HEK293 (cell line): ENCODE data around the gene RGS9BP.

Source experiments
- CTCF ChIA-PET: fragments of 350-600 bp; formaldehyde crosslinking; extraction: SDS; loops from one replicate; lab custom pipeline; 2021; ENCODE audit warnings: antibody characterized with exemption; lab: Yijun Ruan, JAX
- POLR2A ChIA-PET: fragments of 300-600 bp; formaldehyde crosslinking; extraction: SDS; loops from one replicate; lab custom pipeline; 2020; ENCODE audit warnings: antibody characterized with exemption, inconsistent platforms; lab: Yijun Ruan, JAX
- H3K27ac ChIP-seq: fragments of 200-500 bp; sonication (Bioruptor generic); 2 replicates; pipeline ENCODE4 v1.5.1; 2014; ENCODE audit warnings: low read depth, low read length, control low read depth, inconsistent platforms; ENCODE audit errors: extremely low read depth
- H3K36me3 ChIP-seq, 2 experiments: fragments of 200-500 bp in 1 of 2; sonication (Bioruptor generic) in 1 of 2; 1 replicate in 1 of 2; 2 replicates in 1 of 2; pipeline ENCODE4 v1.5.1; 2014 to 2017; ENCODE audit warnings: inconsistent platforms in 2 of 2, low read length in 2 of 2; ENCODE audit not compliant: control insufficient read depth in 2 of 2, insufficient read depth in 1 of 2
- H3K4me1 ChIP-seq: fragments of 200-500 bp; sonication (Bioruptor generic); 2 replicates; pipeline ENCODE4 v1.5.1; 2014; ENCODE audit warnings: mild to moderate bottlenecking, low read length, inconsistent platforms; ENCODE audit not compliant: control insufficient read depth, insufficient read depth
- H3K4me3 ChIP-seq: 2 replicates; pipeline ENCODE4 v1.5.1; 2011; ENCODE audit warnings: low read depth, mild to moderate bottlenecking, control low read depth, low read length, moderate library complexity
- H3K9me3 ChIP-seq: fragments of 200-500 bp; sonication (Bioruptor generic); 2 replicates; pipeline ENCODE4 v1.5.1; 2014; ENCODE audit warnings: low read depth, low read length, inconsistent platforms; ENCODE audit not compliant: control insufficient read depth, insufficient read depth
- GLIS2 ChIP-seq: fragments of 450-650 bp; formaldehyde crosslinking; IDR thresholded peaks from 2 replicates; pipeline ENCODE4 v1.5.1; 2016; ENCODE audit warnings: missing biosample characterization, missing genetic modification characterization
- KLF16 ChIP-seq: fragments of 450-650 bp; formaldehyde crosslinking; IDR thresholded peaks from 2 replicates; pipeline ENCODE4 v1.5.1; 2017; ENCODE audit warnings: missing biosample characterization, missing genetic modification characterization
- MYNN ChIP-seq: fragments of 450-650 bp; formaldehyde crosslinking; IDR thresholded peaks from 2 replicates; pipeline ENCODE4 v1.5.1; 2016; ENCODE audit warnings: missing biosample characterization, missing genetic modification characterization, borderline replicate concordance
- OSR2 ChIP-seq: fragments of 450-650 bp; formaldehyde crosslinking; IDR thresholded peaks from 2 replicates; pipeline ENCODE4 v1.5.1; 2016; ENCODE audit warnings: missing biosample characterization, missing genetic modification characterization
- SALL2 ChIP-seq: fragments of 450-650 bp; formaldehyde crosslinking; IDR thresholded peaks from 2 replicates; pipeline ENCODE4 v1.5.0; 2017; ENCODE audit warnings: missing biosample characterization, mild to moderate bottlenecking, missing genetic modification characterization, borderline replicate concordance
- SP7 ChIP-seq: fragments of 450-650 bp; formaldehyde crosslinking; IDR thresholded peaks from 2 replicates; pipeline ENCODE4 v1.5.1; 2016; ENCODE audit warnings: missing biosample characterization, missing genetic modification characterization
- WT1 ChIP-seq: fragments of 450-650 bp; formaldehyde crosslinking; IDR thresholded peaks from 2 replicates; pipeline ENCODE4 v1.5.1; 2016; ENCODE audit warnings: missing biosample characterization, missing genetic modification characterization
- ZBTB8A ChIP-seq: fragments of 450-650 bp; formaldehyde crosslinking; IDR thresholded peaks from 2 replicates; pipeline ENCODE4 v1.5.1; 2016; ENCODE audit warnings: missing biosample characterization, missing genetic modification characterization
- ZEB2 ChIP-seq: fragments of 450-650 bp; formaldehyde crosslinking; IDR thresholded peaks from 2 replicates; pipeline ENCODE4 v1.5.1; 2016; ENCODE audit warnings: missing biosample characterization, missing genetic modification characterization
- ZFP41 ChIP-seq: fragments of 450-650 bp; formaldehyde crosslinking; IDR thresholded peaks from 2 replicates; pipeline ENCODE4 v1.5.1; 2016; ENCODE audit warnings: missing biosample characterization, missing genetic modification characterization, borderline replicate concordance
- ZNF112 ChIP-seq: fragments of 450-650 bp; formaldehyde crosslinking; IDR thresholded peaks from 2 replicates; pipeline ENCODE4 v1.5.0; 2017; ENCODE audit warnings: missing biosample characterization, missing genetic modification characterization
- ZNF140 ChIP-seq: fragments of 450-650 bp; formaldehyde crosslinking; IDR thresholded peaks from 2 replicates; pipeline ENCODE4 v1.5.1; 2016; ENCODE audit warnings: missing biosample characterization, missing genetic modification characterization
- ZNF19 ChIP-seq: fragments of 450-650 bp; formaldehyde crosslinking; IDR thresholded peaks from 2 replicates; pipeline ENCODE4; 2016; ENCODE audit warnings: missing biosample characterization, missing genetic modification characterization, low read depth
- ZNF202 ChIP-seq: fragments of 450-650 bp; formaldehyde crosslinking; IDR thresholded peaks from 2 replicates; pipeline ENCODE4 v1.5.1; 2016; ENCODE audit warnings: missing biosample characterization, missing genetic modification characterization, borderline replicate concordance
- ZNF311 ChIP-seq: fragments of 450-650 bp; formaldehyde crosslinking; IDR thresholded peaks from 2 replicates; pipeline ENCODE4 v1.5.1; 2017; ENCODE audit warnings: missing biosample characterization, missing genetic modification characterization, borderline replicate concordance
- ZNF394 ChIP-seq: fragments of 450-650 bp; formaldehyde crosslinking; IDR thresholded peaks from 2 replicates; pipeline ENCODE4 v1.5.1; 2016; ENCODE audit warnings: missing biosample characterization, missing genetic modification characterization, mild to moderate bottlenecking, moderate library complexity, borderline replicate concordance
- ZNF404 ChIP-seq: fragments of 450-650 bp; formaldehyde crosslinking; IDR thresholded peaks from 2 replicates; pipeline ENCODE4 v1.5.1; 2017; ENCODE audit warnings: missing biosample characterization, missing genetic modification characterization
- ZNF560 ChIP-seq: fragments of 450-650 bp; formaldehyde crosslinking; IDR thresholded peaks from 2 replicates; pipeline ENCODE4 v1.5.1; 2017; ENCODE audit warnings: missing biosample characterization, missing genetic modification characterization, borderline replicate concordance
- ZNF626 ChIP-seq: fragments of 450-650 bp; sonication (Bioruptor Pico); formaldehyde crosslinking; IDR thresholded peaks from 2 replicates; pipeline ENCODE4 v1.5.1; 2018; ENCODE audit warnings: missing biosample characterization, missing genetic modification characterization, inconsistent platforms
- ZNF654 ChIP-seq: fragments of 450-650 bp; formaldehyde crosslinking; IDR thresholded peaks from 2 replicates; pipeline ENCODE4 v1.5.1; 2016; ENCODE audit warnings: low read depth, missing biosample characterization, missing genetic modification characterization
- ZNF664 ChIP-seq: fragments of 450-650 bp; formaldehyde crosslinking; IDR thresholded peaks from 2 replicates; pipeline ENCODE4 v1.5.1; 2016; ENCODE audit warnings: missing biosample characterization, missing genetic modification characterization
- ZNF747 ChIP-seq: fragments of 450-650 bp; formaldehyde crosslinking; IDR thresholded peaks from 2 replicates; pipeline ENCODE4 v1.5.1; 2016; ENCODE audit warnings: missing biosample characterization, missing genetic modification characterization
- ZXDB ChIP-seq: fragments of 450-650 bp; formaldehyde crosslinking; IDR thresholded peaks from 2 replicates; pipeline ENCODE4 v1.5.1; 2016; ENCODE audit warnings: missing biosample characterization, missing genetic modification characterization
- TF ChIP-seq, protein P1 (sequence below): fragments of 450-650 bp; formaldehyde crosslinking; IDR thresholded peaks from 2 replicates; pipeline ENCODE4 v1.5.1; 2016; ENCODE audit warnings: missing biosample characterization, missing genetic modification characterization
- TF ChIP-seq, protein P2 (sequence below): fragments of 450-650 bp; formaldehyde crosslinking; IDR thresholded peaks from 2 replicates; pipeline ENCODE4 v1.5.1; 2017; ENCODE audit warnings: missing biosample characterization, missing genetic modification characterization
- TF ChIP-seq, protein P3 (sequence below): fragments of 450-650 bp; IDR thresholded peaks from 2 replicates; pipeline ENCODE4 v1.5.1; 2018; ENCODE audit warnings: missing biosample characterization, missing genetic modification characterization
- TF ChIP-seq, protein P4 (sequence below): fragments of 450-650 bp; formaldehyde crosslinking; IDR thresholded peaks from 2 replicates; pipeline ENCODE4 v1.5.1; 2016; ENCODE audit warnings: missing biosample characterization, missing genetic modification characterization

The RGS9BP gene

DNA sequence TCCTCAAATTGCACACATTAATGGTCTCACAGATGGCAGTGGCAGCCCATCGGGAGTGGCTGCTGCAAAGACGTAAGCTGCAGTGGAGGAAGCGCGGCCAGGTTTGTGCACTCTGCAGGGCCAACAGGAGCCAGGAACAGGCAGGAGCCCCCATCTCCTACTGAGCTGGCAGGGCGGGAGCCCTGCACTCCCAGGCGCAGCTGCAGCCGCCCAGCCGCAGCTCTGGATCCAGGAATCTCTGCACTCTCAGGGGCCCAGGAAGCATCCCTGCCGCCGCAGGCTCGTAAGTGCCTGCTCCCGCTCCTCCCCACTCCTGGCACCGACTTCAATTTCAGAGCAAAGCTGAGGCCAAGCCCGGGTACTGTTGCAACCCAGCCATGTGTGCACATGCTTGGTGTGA is 38.2 kb upstream of the RGS9BP start:
- Histone ChIP-seq H3K27ac (no peak overlapping the region), H3K9me3 (no peaks in the 10 kb centered on the region), H3K4me3 (no peak overlapping the region), H3K4me1 (no peaks in the 10 kb centered on the region), H3K36me3 (peaks cover 66 to 80% of the 10 kb centered on the region in 2 experiments)
- ChIA-PET CTCF (interaction anchor here (0.6 to 1.2 kb wide), 2 partner anchors 38 to 546 kb away, joined by 3 read pairs; no protein-coding TSS in a partner anchor), POLR2A (interaction anchor here (0.7 kb wide), 1 partner anchor 41 kb away, joined by 3 read pairs; no protein-coding TSS in a partner anchor)
- TF ChIP-seq GLIS2 (tag by site-specific recombination) (no peak), ZBTB8A (tag by site-specific recombination) (no peak), ZXDB (tag by site-specific recombination) (no peak)

GRCh38 chr19:32638625-32639024 is 37.0 kb upstream of the RGS9BP start:
- Histone ChIP-seq H3K36me3 (peaks cover 74 to 79% of the 10 kb centered on the region in 2 experiments), H3K4me1 (no peaks in the 10 kb centered on the region), H3K27ac (no peak overlapping the region), H3K9me3 (no peaks in the 10 kb centered on the region), H3K4me3 (no peak overlapping the region)
- ChIA-PET POLR2A (interaction anchor here (0.6 kb wide), 1 partner anchor 74 kb away, joined by 5 read pairs; no protein-coding TSS in a partner anchor), CTCF (interaction anchor here (0.8 to 0.9 kb wide), 2 partner anchors 12 to 13 kb away, joined by 3 read pairs; no protein-coding TSS in a partner anchor)
- TF ChIP-seq ZNF654 (tag by site-specific recombination) = no peak
- TF ChIP-seq ZNF747 = no peak
- TF ChIP-seq ZNF560 = no peak
- no peak for TF ChIP-seq OSR2 (tag by site-specific recombination)
- no peak for TF ChIP-seq SALL2 (tag by site-specific recombination)
- TF ChIP-seq ZNF664 (tag by site-specific recombination) = no peak
- TF ChIP-seq KLF16 (tag by site-specific recombination) = no peak
- no peak for TF ChIP-seq MYNN (tag by site-specific recombination)
- no peak for TF ChIP-seq ZNF202 (tag by site-specific recombination)
- TF ChIP-seq ZNF626 (tag by site-specific recombination) = no peak
- no peak for TF ChIP-seq WT1 (tag by site-specific recombination)
- TF ChIP-seq, protein P1, sequence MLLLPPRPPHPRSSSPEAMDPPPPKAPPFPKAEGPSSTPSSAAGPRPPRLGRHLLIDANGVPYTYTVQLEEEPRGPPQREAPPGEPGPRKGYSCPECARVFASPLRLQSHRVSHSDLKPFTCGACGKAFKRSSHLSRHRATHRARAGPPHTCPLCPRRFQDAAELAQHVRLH (tag by site-specific recombination) = no peak
- no peak for TF ChIP-seq ZNF112
- no peak for TF ChIP-seq SP7 (tag by site-specific recombination)
- TF ChIP-seq ZNF394 (tag by site-specific recombination) = no peak
- TF ChIP-seq, protein P2, sequence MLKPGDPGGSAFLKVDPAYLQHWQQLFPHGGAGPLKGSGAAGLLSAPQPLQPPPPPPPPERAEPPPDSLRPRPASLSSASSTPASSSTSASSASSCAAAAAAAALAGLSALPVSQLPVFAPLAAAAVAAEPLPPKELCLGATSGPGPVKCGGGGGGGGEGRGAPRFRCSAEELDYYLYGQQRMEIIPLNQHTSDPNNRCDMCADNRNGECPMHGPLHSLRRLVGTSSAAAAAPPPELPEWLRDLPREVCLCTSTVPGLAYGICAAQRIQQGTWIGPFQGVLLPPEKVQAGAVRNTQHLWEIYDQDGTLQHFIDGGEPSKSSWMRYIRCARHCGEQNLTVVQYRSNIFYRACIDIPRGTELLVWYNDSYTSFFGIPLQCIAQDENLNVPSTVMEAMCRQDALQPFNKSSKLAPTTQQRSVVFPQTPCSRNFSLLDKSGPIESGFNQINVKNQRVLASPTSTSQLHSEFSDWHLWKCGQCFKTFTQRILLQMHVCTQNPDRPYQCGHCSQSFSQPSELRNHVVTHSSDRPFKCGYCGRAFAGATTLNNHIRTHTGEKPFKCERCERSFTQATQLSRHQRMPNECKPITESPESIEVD (tag by site-specific recombination) = no peak
- no peak for TF ChIP-seq ZNF19 (tag by site-specific recombination)

GRCh38 chr19:32642771-32643170 is 32.9 kb upstream of the RGS9BP start:
- H3K36me3 ChIP-seq = peaks cover 78 to 92% of the 10 kb centered on the region in 2 experiments
- H3K9me3 ChIP-seq = no peaks in the 10 kb centered on the region
- H3K27ac ChIP-seq = no peak overlapping the region
- H3K4me1 ChIP-seq = no peaks in the 10 kb centered on the region
- POLR2A ChIA-PET = no interaction called here
- H3K4me3 ChIP-seq = no peak overlapping the region
- CTCF ChIA-PET = interaction anchor here (1.1 kb wide), 1 partner anchor 482 kb away, joined by 3 read pairs; no protein-coding TSS in a partner anchor
- TF ChIP-seq, protein P3, sequence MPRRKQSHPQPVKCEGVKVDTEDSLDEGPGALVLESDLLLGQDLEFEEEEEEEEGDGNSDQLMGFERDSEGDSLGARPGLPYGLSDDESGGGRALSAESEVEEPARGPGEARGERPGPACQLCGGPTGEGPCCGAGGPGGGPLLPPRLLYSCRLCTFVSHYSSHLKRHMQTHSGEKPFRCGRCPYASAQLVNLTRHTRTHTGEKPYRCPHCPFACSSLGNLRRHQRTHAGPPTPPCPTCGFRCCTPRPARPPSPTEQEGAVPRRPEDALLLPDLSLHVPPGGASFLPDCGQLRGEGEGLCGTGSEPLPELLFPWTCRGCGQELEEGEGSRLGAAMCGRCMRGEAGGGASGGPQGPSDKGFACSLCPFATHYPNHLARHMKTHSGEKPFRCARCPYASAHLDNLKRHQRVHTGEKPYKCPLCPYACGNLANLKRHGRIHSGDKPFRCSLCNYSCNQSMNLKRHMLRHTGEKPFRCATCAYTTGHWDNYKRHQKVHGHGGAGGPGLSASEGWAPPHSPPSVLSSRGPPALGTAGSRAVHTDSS = no peak
- TF ChIP-seq ZNF404 (tag by site-specific recombination) (no peak), ZFP41 (tag by site-specific recombination) (no peak), ZNF311 (tag by site-specific recombination) (no peak), ZEB2 (tag by site-specific recombination) (no peak), ZNF140 (no peak), ZNF112 (no peak), OSR2 (tag by site-specific recombination) (no peak)
- TF ChIP-seq, protein P4, sequence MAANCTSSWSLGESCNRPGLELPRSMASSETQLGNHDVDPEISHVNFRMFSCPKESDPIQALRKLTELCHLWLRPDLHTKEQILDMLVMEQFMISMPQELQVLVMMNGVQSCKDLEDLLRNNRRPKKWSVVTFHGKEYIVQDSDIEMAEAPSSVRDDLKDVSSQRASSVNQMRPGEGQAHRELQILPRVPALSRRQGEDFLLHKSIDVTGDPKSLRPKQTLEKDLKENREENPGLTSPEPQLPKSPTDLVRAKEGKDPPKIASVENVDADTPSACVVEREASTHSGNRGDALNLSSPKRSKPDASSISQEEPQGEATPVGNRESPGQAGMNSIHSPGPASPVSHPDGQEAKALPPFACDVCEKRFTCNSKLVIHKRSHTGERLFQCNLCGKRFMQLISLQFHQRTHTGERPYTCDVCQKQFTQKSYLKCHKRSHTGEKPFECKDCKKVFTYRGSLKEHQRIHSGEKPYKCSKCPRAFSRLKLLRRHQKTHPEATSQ (tag by site-specific recombination) = no peak
